OCI-M2 (cell line): ENCODE results near the gene SAFB2.
A peak's percentile ranks its signal among the peaks of the same experiment; 100 is the strongest.

Source experiments
- DNase-seq: peaks from one replicate; lab custom pipeline; 2025; ENCODE audit not compliant: unreplicated experiment; lab: John Stamatoyannopoulos, UW

SAFB2 gene

DNA sequence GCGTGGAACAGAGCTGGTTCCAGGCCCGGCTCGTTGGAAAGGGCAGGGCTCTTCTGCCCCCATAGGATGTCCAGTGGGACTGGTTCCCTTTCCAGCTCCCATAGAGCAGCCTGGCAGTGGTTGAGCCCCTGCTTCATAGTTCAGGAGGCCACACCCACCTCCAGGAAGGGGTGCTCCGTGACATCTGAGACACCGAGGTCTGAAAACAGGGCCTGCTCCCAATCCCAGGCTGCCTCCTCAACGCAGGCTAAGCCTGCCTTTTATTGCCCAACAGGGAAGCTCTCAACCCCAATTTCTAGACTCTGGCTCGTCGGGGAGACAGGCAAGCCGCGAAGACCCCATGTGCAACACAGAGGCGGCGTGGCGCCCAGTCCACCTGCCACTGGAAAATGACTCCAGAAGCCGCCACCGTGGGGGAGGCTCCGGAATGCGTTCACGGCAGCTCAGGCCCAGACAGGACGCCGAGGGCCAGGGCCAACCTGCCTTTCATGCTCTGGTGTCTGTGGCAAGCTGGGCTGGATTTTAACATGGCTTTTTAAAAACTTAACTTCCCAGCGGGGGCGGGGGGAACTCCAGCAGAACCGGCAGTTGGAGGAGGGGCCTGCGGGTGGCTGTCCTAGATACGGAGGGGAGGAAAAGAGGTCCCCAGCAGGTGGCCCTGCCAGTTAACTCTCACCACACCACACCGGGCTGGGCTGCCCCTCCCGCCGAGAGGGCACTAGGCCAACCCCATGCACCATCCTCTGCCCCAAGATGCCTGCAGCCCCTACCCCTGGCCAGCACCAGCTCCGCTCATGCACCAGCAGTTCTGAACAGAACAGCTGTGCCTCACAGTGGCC is 36.9 kb downstream of the SAFB2 start:
- DNase-seq = no peak

GRCh38 chr19:5580161-5580571 is 42.4 kb downstream of the SAFB2 start:
- DNase-seq = no peak

- DNase-seq = no peak
Observed at GRCh38 chr19:5579697-5580096, 42.9 kb downstream of the SAFB2 start.

- no peak for DNase-seq
Observed at GRCh38 chr19:5579286-5579685, 43.3 kb downstream of the SAFB2 start.

GRCh38 chr19:5578097-5578846 is 44.3 kb downstream of the SAFB2 start:
- DNase-seq = peak; percentile 42

GRCh38 chr19:5575590-5575989 is 47.0 kb downstream of the SAFB2 start:
- no peak for DNase-seq

GRCh38 chr19:5572556-5573286 is 49.9 kb downstream of the SAFB2 start:
- no peak for DNase-seq

DNA sequence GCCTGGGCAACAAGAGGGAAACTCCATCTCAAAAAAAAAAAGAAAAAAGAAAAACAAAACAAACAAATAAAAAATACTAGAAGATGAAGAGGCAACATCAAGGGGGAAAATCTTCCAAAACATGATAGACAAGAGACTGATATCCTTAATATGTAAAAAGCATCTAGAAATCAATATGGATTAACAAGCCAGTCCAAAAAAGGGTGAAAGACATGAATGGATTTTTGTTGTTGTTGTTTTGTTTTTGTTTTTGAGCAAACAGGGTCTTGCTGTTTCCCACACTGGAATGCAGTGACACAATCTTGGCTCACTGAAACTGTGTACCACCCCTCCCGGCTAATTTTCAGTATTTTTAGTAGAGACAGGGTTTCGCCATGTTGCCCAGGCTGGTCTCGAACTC is 50.8 kb downstream of the SAFB2 start:
- no peak for DNase-seq

DNA sequence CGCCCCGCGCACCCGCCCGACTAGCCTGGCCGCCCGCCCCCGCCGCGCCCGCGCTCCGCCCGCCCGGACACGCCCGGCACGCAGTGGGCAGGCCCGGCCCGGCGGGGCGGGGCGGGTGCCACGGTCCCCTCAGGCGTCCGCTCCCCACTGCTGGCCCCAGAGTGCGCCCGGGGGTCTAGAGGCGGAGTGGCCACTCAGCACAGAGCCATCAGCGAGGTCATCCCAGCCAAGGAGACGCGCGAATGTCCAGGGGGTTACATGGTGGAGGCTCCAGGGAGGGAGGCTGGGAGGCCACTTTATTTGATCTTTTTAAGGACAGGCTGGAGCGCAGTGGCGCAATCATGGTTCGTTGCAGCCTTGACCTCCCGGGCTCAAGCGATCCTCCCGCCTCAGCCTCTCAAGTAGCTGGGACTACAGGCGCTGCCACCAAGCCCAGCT is 54.6 kb downstream of the SAFB2 start:
- DNase-seq = no peak

- no peak for DNase-seq
Observed at GRCh38 chr19:5567360-5567969, 55.1 kb downstream of the SAFB2 start, which contains the start of gene TINCR. TINCR (minus strand) TSS chr19:5567953.

GRCh38 chr19:5564930-5565329 is 57.6 kb downstream of the SAFB2 start:
- no peak for DNase-seq

GRCh38 chr19:5563935-5564612 is 58.5 kb downstream of the SAFB2 start:
- DNase-seq = no peak

GRCh38 chr19:5563008-5563431 is 59.6 kb downstream of the SAFB2 start:
- DNase-seq = no peak

DNA sequence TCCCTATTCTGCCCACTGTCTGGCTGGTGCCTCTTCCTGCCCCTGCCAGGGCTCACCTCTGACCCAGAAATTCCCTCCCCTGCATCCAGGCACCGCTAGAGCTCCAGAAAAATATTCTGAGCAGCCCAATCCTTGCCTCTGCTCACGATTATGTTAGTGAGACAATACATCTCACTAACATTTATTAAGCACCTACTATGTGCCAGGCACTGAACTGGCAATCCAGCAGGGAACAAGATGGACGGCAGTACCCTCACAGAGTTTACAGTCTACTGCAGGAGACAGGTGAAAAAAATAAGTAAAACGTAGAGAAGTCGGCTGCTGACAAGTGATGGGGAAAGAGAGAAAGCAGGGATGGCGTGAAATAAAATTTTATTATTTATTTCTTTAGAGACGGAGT is 60.3 kb downstream of the SAFB2 start:
- DNase-seq = no peak

- no peak for DNase-seq
Observed at GRCh38 chr19:5561559-5561958, 61.0 kb downstream of the SAFB2 start.

- no peak for DNase-seq
Observed at GRCh38 chr19:5560156-5560555, 62.4 kb downstream of the SAFB2 start.

DNA sequence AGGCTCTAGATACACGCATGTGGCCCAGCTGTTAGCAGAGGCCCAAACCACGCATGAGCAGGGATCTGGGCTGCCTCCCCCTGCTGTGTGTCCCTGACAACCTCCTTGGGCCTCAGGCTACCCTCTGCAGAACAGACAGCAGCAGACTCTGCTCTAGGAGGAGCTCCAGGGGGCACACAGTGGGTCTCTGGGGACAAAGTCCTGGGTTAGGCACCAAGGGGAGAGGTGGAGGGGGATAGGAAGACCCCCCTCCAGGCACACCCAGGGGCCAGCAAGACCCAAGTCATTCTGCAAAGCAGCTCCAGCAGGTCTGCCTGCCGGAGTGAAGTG is 62.8 kb downstream of the SAFB2 start:
- DNase-seq = no peak

DNA sequence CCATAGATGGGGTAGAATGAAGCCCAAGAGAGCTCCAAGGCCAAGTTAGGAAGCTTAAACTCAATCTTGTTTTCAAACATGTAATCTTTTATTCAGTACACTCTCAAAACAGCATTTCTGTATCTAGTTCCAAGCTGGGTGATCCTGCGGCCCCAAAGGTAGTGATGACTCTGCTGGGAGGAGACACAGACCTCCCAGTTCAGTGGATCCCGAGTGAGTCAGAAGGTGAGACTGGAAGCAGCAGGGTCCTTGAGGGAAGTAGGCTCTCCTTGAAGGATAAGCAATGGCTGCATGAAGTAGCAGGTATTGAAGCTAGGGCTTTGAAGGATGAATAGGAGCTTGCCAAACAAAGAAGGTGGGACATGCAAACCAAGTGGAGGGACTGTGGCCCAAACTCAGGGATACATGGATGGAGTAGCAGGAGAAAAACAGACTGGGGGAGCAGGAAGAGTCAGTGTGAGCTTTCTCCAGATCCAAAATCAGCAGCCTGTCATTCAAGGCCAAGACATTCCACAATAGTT is 64.4 kb downstream of the SAFB2 start:
- no peak for DNase-seq

DNA sequence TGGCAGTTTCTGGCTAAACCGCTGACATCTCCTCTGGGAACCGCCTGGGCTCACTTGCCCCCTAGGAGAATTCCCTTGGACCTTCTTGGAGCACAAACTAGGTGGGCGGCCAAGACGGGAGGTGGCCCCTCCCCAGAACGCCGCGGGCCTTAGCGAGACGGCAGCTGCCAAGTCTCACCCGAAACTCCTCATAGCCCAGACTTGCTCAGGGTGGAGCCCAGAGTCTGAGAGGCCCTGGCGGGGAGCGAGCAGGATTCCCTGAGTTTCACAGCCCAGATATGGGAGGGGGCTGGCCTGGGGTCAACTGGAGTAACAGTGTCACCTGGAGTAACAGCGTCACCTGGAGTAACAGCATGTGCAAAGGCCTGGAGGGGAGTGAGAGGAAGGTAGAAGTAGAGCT is 64.9 kb downstream of the SAFB2 start:
- no peak for DNase-seq

- no peak for DNase-seq
Observed at GRCh38 chr19:5554828-5555227, 67.7 kb downstream of the SAFB2 start.
